BLaER1 treated with 17β-estradiol and CSF1 and Interleukin-3, amounts not matched to agents 10 nM and 100 nM (cell line): ENCODE data around the gene SAMSN1.

ENCODE experiments used
- H3K27ac ChIP-seq, 11 experiments: shearing (Covaris generic); formaldehyde crosslinking; 2 replicates each; pipeline ENCODE4 v1.8.1; 2022
- H3K27me3 ChIP-seq, 11 experiments: shearing (Covaris generic); formaldehyde crosslinking; 2 replicates each; pipeline ENCODE4 v1.8.1; 2022
- H3K36me3 ChIP-seq, 11 experiments: shearing (Covaris generic); formaldehyde crosslinking; 2 replicates each; pipeline ENCODE4 v1.8.1; 2022
- H3K4me1 ChIP-seq, 10 experiments: shearing (Covaris generic); formaldehyde crosslinking; 2 replicates each; pipeline ENCODE4 v1.8.1; 2022
- H3K4me2 ChIP-seq, 11 experiments: shearing (Covaris generic); formaldehyde crosslinking; 2 replicates each; pipeline ENCODE4 v1.8.1; 2022
- H3K4me3 ChIP-seq, 10 experiments: shearing (Covaris generic); formaldehyde crosslinking; 2 replicates each; pipeline ENCODE4 v1.8.1; 2022
- H3K9ac ChIP-seq, 11 experiments: shearing (Covaris generic); formaldehyde crosslinking; 2 replicates each; pipeline ENCODE4 v1.8.1; 2022
- H3K9me3 ChIP-seq, 11 experiments: shearing (Covaris generic); formaldehyde crosslinking; replicated peaks in 1 of 11; 2 replicates each; pipeline ENCODE4 v1.8.1; 2022
- H4K20me1 ChIP-seq, 11 experiments: shearing (Covaris generic); formaldehyde crosslinking; 2 replicates each; pipeline ENCODE4 v1.8.1; 2022
- Cebpa-rat ChIP-seq, 11 experiments: shearing (Covaris generic); IDR thresholded peaks; 2 replicates each; pipeline ENCODE4 v1.8.1; 2022

SAMSN1 gene

DNA sequence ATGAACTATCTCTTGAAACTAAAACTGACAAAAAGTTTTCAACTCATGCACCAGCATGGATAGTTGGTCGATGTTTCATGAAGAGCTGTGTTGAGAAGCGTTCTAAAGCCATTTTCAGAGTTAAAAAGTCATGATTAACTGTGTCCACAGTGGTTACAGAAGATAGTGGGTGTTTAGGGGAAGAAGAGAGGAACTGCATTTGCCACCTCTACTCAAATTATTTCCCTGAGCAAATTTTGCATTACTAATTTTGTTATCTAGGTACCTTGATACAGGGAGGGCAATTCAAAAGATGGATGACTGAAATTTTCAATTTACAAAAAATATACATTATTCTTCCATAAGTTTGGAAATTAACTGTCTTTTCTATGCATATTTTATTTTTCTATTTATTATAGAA, 15.5 kb downstream of the SAMSN1 start:
- no peak for TF ChIP-seq Cebpa-rat (IDR thresholded peaks at IDR 0.05)
- peaks cover 0 to 5% (median 0%) of the 10 kb centered on the region in 11 experiments; a peak in 3 of 22 replicates for H3K9me3 ChIP-seq
- peak overlapping the region in 3 of 11 experiments; percentile 38 to 96 (median 66); a peak in 4 of 22 replicates for H3K4me2 ChIP-seq
- peaks cover 0 to 96% (median 0%) of the 10 kb centered on the region in 10 experiments; a peak in 7 of 20 replicates for H3K4me1 ChIP-seq
- H3K36me3 ChIP-seq, result peaks cover 0 to 33% (median 0%) of the 10 kb centered on the region in 11 experiments; a peak in 4 of 22 replicates
- H3K27ac ChIP-seq, result peak overlapping the region in 3 of 11 experiments; percentile 23 to 90 (median 38); a peak in 3 of 22 replicates
- no peaks in the 10 kb centered on the region for H3K27me3 ChIP-seq
- H3K9ac ChIP-seq, result no peak overlapping the region
- no peaks in the 10 kb centered on the region; a peak in 2 of 22 replicates for H4K20me1 ChIP-seq
- H3K4me3 ChIP-seq, result no peak overlapping the region

DNA sequence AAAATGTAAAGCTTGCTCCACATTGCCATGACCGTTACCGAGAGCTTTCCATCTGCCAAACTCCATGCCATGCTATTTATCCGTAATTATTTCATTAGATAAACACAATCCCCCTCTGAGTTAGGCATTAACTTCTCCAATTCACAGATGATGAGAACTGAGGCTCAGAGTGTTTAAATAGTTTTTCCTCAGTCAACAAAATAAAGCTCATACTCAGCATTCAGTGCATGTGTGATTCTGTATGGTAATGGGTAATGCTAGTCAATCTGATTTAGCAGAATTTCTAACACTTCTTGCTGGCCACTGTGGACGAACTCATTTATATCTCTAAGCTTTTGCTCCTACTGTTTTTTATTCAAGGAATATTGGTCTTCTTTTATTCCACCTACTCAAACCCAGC, 17.3 kb downstream of the SAMSN1 start:
- H3K36me3 ChIP-seq, result peaks cover 0 to 21% (median 0%) of the 10 kb centered on the region in 11 experiments; a peak in 3 of 22 replicates
- peak overlapping the region in 4 of 11 experiments; percentile 50 to 90 (median 80); a peak in 8 of 22 replicates for H3K27ac ChIP-seq
- peak overlapping the region in 3 of 11 experiments; percentile 48 to 82 (median 77); a peak in 5 of 22 replicates for H3K9ac ChIP-seq
- H3K4me2 ChIP-seq, result peak overlapping the region in 4 of 11 experiments; percentile 52 to 96 (median 64); a peak in 7 of 22 replicates
- H3K4me1 ChIP-seq, result peaks cover 0 to 96% (median 0%) of the 10 kb centered on the region in 10 experiments; a peak in 7 of 20 replicates
- H3K4me3 ChIP-seq, result peak overlapping the region in 2 of 10 experiments; percentile 6 to 8; a peak in 2 of 20 replicates
- H4K20me1 ChIP-seq, result no peaks in the 10 kb centered on the region; a peak in 1 of 22 replicates
- no peaks in the 10 kb centered on the region for H3K9me3 ChIP-seq
- H3K27me3 ChIP-seq, result no peaks in the 10 kb centered on the region
- no peak for TF ChIP-seq Cebpa-rat (IDR thresholded peaks at IDR 0.05)

DNA sequence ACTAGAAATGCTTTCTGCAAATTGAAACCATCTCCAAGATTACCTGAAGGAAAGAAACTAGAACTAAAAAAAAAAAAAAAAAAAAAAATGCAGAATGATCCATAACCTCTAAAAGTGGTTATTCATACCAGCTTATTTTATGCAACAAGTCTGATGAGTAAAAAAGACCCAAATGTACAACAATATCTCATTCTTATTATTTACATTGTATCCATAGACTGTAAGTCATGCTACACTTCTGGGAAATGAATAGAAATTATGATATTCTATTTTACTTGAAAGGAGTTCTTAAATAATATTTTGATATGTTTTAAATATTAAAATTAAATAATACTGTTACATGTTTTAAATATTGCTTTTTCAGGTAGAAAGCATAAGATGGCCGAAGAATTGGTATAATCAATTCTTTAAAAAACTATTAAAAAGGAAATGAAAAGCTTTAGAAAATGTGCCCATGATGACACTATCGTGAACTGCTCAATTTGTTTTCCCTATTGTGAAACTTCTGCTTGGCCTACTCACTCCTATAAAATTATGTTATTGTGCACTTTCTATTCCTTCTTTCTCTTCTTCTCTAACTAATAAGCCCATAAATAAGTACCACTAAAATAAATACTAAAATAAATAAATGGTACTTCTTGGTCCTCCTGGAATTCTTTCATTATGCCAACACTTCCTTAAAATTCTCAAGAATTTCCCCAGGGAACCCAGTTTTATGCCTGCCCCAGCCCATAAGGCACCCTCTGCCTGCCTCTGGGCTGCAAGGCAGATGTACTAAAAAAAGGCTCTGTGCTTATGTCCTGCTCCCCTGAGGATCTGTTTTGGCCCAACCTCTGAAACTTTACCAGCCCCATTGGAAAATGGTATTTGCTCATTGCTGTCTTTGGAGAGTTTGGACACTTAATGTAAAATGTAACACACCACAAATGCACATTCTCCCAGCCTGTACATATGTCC, 18.1 kb downstream of the SAMSN1 start:
- TF ChIP-seq Cebpa-rat (IDR thresholded peaks at IDR 0.05), result peak in 1 of 11 experiments; percentile 22; a peak in 1 of 22 replicates

DNA sequence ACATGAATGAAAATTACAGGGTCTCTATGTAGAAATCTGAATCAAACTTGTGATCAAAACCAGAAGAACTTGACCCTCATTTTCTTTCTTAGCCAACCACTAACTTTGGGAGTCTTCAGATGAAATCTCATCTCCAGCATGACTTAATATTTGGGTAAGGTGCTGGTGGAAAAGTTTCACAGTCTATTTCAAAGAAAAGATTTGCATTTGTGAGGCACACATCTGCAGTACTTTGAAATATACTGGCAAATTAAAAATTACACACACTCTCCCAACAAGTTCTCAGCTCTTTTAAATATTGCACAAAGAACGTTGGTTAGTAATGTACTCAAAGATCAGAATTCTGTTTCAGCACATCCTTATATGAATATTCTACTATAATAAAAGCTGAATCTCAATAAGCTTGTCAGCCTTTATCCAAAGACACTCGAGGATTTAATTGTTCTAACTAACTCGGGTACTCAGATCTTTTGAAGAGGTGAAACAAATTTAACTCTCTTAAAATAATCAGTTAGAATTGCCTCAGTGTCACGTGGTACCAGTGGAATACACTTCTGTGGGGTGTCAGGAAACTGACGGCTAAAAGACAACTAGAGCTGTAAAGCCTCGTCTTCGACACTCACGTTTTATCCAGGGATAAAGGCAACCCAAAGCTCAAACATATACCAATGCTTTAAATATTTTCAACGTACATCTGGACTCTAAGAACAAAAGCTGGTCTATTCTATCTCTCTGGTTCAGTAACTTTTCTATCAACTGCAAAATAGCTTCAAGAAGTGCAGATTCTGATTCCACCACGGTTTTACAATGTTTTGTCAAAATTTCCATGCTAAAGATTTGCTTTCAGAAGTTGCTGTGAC, 19.0 kb downstream of the SAMSN1 start:
- Histone ChIP-seq H3K9ac (peak overlapping the region in 3 of 11 experiments; percentile 31 to 82 (median 77); a peak in 4 of 22 replicates), H3K36me3 (peaks cover 0 to 7% (median 0%) of the 10 kb centered on the region in 11 experiments; a peak in 3 of 22 replicates), H3K27me3 (no peaks in the 10 kb centered on the region), H3K27ac (peak overlapping the region in 4 of 11 experiments; percentile 2 to 90 (median 80); a peak in 6 of 22 replicates), H4K20me1 (no peaks in the 10 kb centered on the region), H3K4me1 (peaks cover 0 to 96% (median 0%) of the 10 kb centered on the region in 10 experiments; a peak in 8 of 20 replicates), H3K9me3 (no peaks in the 10 kb centered on the region), H3K4me3 (peak overlapping the region in 1 of 10 experiments; percentile 6; a peak in 1 of 20 replicates), H3K4me2 (peak overlapping the region in 3 of 11 experiments; percentile 62 to 96 (median 66); a peak in 6 of 22 replicates)
- TF ChIP-seq Cebpa-rat (IDR thresholded peaks at IDR 0.05), result no peak

More for the DNA sequence above, 18.1 kb downstream of the SAMSN1 start:
- H3K9ac ChIP-seq, result peak overlapping the region in 3 of 11 experiments; percentile 48 to 82 (median 77); a peak in 5 of 22 replicates
- H3K9me3 ChIP-seq, result no peaks in the 10 kb centered on the region
- peak overlapping the region in 2 of 10 experiments; percentile 6 to 8; a peak in 2 of 20 replicates for H3K4me3 ChIP-seq
- H3K4me2 ChIP-seq, result peak overlapping the region in 5 of 11 experiments; percentile 17 to 96 (median 62); a peak in 8 of 22 replicates
- no peaks in the 10 kb centered on the region for H3K27me3 ChIP-seq
- peaks cover 0 to 95% (median 0%) of the 10 kb centered on the region in 10 experiments; a peak in 8 of 20 replicates for H3K4me1 ChIP-seq
- peak overlapping the region in 4 of 11 experiments; percentile 50 to 90 (median 80); a peak in 8 of 22 replicates for H3K27ac ChIP-seq
- H4K20me1 ChIP-seq, result no peaks in the 10 kb centered on the region
- peaks cover 0 to 12% (median 0%) of the 10 kb centered on the region in 11 experiments; a peak in 3 of 22 replicates for H3K36me3 ChIP-seq

DNA sequence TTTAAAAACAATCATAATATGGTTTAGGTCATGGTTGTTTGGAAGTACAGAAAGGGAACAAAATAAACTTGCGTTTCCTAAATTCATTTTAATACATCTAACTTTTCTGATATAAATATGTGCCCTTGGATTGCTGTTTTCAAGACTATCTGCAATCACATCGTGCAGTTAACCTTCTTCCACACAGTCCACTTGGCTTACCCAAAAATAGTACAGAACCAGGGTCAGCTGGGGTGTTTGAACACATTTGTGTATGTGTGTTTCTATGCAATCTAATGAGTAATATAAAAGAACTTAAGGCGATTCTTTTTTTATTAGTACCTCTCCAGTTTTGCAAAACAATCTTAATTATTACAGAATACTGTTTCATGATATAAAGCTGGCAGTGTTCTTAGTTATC, 19.9 kb downstream of the SAMSN1 start:
- H3K4me2 ChIP-seq, result peak overlapping the region in 3 of 11 experiments; percentile 62 to 96 (median 66); a peak in 6 of 22 replicates
- 0 out of 20 replicates have a peak overlapping the region, but pooled peaks of 1 of the 10 experiments have one; percentile 10 for H3K4me3 ChIP-seq
- H3K27me3 ChIP-seq, result no peaks in the 10 kb centered on the region
- no peaks in the 10 kb centered on the region for H4K20me1 ChIP-seq
- peak overlapping the region in 2 of 11 experiments; percentile 77 to 82; a peak in 4 of 22 replicates for H3K9ac ChIP-seq
- peaks cover 0 to 96% (median 0%) of the 10 kb centered on the region in 10 experiments; a peak in 8 of 20 replicates for H3K4me1 ChIP-seq
- H3K36me3 ChIP-seq, result peaks cover 0 to 4% (median 0%) of the 10 kb centered on the region in 11 experiments; a peak in 2 of 22 replicates
- TF ChIP-seq Cebpa-rat (IDR thresholded peaks at IDR 0.05), result no peak
- H3K27ac ChIP-seq, result peak overlapping the region in 3 of 11 experiments; percentile 72 to 90 (median 89); a peak in 5 of 22 replicates
- H3K9me3 ChIP-seq, result no peaks in the 10 kb centered on the region

DNA sequence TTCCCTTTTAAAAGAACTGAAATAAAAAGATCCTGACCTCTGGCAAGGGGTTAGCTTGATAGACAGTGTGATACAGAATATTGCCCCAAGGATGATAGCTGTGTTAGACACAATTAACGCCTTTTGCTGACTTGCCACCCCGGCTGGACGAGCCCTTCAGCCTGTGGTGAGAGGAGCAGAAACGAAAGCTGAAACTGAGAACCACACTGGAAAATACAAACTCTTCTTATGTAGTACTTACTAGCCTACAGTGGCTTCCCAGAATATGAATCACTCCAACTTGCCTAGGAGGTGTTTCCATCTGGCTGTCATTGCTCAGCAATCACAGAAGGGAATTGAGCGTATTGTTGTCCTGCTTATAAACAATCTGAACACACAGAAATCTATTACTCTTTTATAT, 22.9 kb downstream of the SAMSN1 start:
- no peaks in the 10 kb centered on the region for H4K20me1 ChIP-seq
- H3K9ac ChIP-seq, result peak overlapping the region in 4 of 11 experiments; percentile 9 to 79 (median 52); a peak in 6 of 22 replicates
- H3K9me3 ChIP-seq, result no peaks in the 10 kb centered on the region
- H3K4me1 ChIP-seq, result peaks cover 0 to 96% (median 12%) of the 10 kb centered on the region in 10 experiments; a peak in 17 of 20 replicates
- H3K36me3 ChIP-seq, result peaks cover 0 to 22% (median 0%) of the 10 kb centered on the region in 11 experiments; a peak in 5 of 22 replicates
- H3K4me3 ChIP-seq, result peak overlapping the region in 1 of 10 experiments; percentile 37; a peak in 2 of 20 replicates
- TF ChIP-seq Cebpa-rat (IDR thresholded peaks at IDR 0.05), result no peak
- H3K4me2 ChIP-seq, result peak overlapping the region in 4 of 11 experiments; percentile 49 to 96 (median 74); a peak in 8 of 22 replicates
- H3K27me3 ChIP-seq, result no peaks in the 10 kb centered on the region
- peak overlapping the region in 4 of 11 experiments; percentile 19 to 90 (median 74); a peak in 7 of 22 replicates for H3K27ac ChIP-seq

DNA sequence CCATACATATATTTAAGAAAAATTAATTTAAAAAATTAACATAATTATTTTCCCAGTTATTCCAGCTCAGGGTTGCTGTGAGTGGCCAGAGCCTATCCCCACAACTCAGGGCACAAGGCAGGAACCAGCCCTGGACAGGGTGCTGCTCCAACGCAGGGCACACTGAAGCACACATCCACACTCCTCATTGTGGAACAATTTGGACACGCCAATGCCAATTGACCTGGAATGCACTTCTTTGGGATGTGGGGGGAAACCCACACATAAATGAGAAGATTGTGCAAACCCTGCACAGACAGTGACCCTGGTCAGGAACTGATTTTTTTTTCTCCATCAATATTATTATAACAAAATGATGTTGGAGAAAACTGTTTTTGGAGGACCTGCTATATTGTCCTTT, 23.4 kb downstream of the SAMSN1 start:
- TF ChIP-seq Cebpa-rat (IDR thresholded peaks at IDR 0.05), result no peak
- Histone ChIP-seq H3K9ac (peak overlapping the region in 4 of 11 experiments; percentile 9 to 79 (median 52); a peak in 6 of 22 replicates), H3K27ac (peak overlapping the region in 4 of 11 experiments; percentile 19 to 90 (median 74); a peak in 7 of 22 replicates), H3K9me3 (no peaks in the 10 kb centered on the region), H3K4me2 (peak overlapping the region in 4 of 11 experiments; percentile 49 to 96 (median 74); a peak in 8 of 22 replicates), H4K20me1 (no peaks in the 10 kb centered on the region), H3K36me3 (peaks cover 0 to 27% (median 0%) of the 10 kb centered on the region in 11 experiments; a peak in 5 of 22 replicates), H3K4me3 (peak overlapping the region in 1 of 10 experiments; percentile 37; a peak in 2 of 20 replicates), H3K4me1 (peaks cover 0 to 98% (median 12%) of the 10 kb centered on the region in 10 experiments; a peak in 17 of 20 replicates), H3K27me3 (no peaks in the 10 kb centered on the region)
